Effector memory CD8-positive, alpha-beta T cell (primary cell): ENCODE measurements around the gene AIRE.
"Not testable (repeated sequence)": the region's sequence is repeated elsewhere in the genome, so short reads cannot be mapped to it uniquely, and the experiment has no call there.

Experiments used
- ATAC-seq: fragments of 150-1000 bp; cut with Tn5 transposase; replicated peaks from 2 replicates; pipeline ENCODE4 v1.10.0; 2021; ENCODE audit warnings: mild to moderate bottlenecking, moderate library complexity
- DNase-seq, 3 experiments: peaks; one replicate each; pipeline ENCODE4 v3.0.0; 2021
- H3K27ac Mint-ChIP-seq, 2 donors: one replicate each; pipeline ENCODE4 v1.8.0; 2022; ENCODE audit warnings: mild to moderate bottlenecking in 2 of 2, mixed read lengths in 2 of 2, moderate library complexity in 2 of 2
- H3K27me3 Mint-ChIP-seq, 2 donors: one replicate each; pipeline ENCODE4 v1.8.0; 2022; ENCODE audit warnings: mixed read lengths in 2 of 2
- H3K36me3 Mint-ChIP-seq: one replicate; pipeline ENCODE4 v1.8.0; 2022; ENCODE audit warnings: mild to moderate bottlenecking, moderate library complexity, mixed read lengths; ENCODE audit not compliant: insufficient read depth
- H3K4me1 Mint-ChIP-seq, 2 donors: one replicate each; pipeline ENCODE4 v1.8.0; 2022; ENCODE audit warnings: low read depth in 2 of 2, mixed read lengths in 2 of 2
- H3K4me3 Mint-ChIP-seq, 2 donors: one replicate each; pipeline ENCODE4 v1.8.0; 2022; ENCODE audit warnings: mild to moderate bottlenecking in 2 of 2, mixed read lengths in 2 of 2, moderate library complexity in 2 of 2
- H3K9me3 Mint-ChIP-seq, 2 donors: one replicate each; pipeline ENCODE4 v1.8.0; 2022; ENCODE audit warnings: mixed read lengths in 2 of 2
- total RNA-seq, 9 experiments: gene quantifications; one replicate each; lab custom pipeline; 2026; lab: John Stamatoyannopoulos, UW

The AIRE gene
- 0 to 0.29 (median 0) reads per million in 9 experiments for total RNA-seq

DNA sequence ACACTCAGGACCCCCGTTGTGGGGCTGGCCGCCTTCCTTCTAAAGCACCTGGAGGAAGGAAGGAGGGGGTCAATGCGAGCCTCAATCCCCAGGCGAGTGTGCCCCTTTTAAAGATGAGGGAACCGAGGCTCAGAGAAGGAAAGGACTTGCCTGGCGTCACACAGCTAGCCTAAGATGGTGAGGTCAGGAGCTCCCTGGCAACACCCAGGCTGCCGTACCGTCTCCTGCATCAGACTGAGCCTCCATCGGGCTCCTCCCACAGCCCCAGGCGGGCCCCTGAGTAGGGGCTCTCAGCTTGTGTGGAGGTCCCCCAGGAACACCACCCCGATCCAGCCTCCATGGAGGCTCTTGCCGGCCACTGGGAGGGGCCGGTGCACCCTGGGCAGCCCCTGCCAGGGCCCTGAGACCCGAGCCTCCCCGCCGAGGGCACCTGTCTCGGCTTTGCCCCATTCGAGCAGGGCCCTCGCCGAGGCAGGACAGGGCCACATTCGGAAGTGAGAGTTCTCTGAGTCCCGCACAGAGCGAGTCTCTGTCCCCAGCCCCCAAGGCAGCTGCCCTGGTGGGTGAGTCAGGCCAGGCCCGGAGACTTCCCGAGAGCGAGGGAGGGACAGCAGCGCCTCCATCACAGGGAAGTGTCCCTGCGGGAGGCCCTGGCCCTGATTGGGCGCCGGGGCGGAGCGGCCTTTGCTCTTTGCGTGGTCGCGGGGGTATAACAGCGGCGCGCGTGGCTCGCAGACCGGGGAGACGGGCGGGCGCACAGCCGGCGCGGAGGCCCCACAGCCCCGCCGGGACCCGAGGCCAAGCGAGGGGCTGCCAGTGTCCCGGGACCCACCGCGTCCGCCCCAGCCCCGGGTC, at the start of gene AIRE:
TSS of gene AIRE (plus strand) at position 739 of the 855 bp plus-strand sequence. CDS start 131 bp downstream, outside the sequence.
- ATAC-seq (no peak), DNase-seq (no peak)
- H3K4me1 Mint-ChIP-seq: peaks cover 0 to 7% of the 10 kb centered on the region in 2 donors
- no peak within 1 kb of the TSS for H3K4me3 Mint-ChIP-seq
- H3K36me3 Mint-ChIP-seq: peaks cover under 1% of the 10 kb centered on the region
- H3K9me3 Mint-ChIP-seq: no peaks in the 10 kb centered on the region
- H3K27me3 Mint-ChIP-seq: peaks cover 3 to 26% of the 10 kb centered on the region in 2 donors
- H3K27ac Mint-ChIP-seq: no peak within 1 kb of the TSS

DNA sequence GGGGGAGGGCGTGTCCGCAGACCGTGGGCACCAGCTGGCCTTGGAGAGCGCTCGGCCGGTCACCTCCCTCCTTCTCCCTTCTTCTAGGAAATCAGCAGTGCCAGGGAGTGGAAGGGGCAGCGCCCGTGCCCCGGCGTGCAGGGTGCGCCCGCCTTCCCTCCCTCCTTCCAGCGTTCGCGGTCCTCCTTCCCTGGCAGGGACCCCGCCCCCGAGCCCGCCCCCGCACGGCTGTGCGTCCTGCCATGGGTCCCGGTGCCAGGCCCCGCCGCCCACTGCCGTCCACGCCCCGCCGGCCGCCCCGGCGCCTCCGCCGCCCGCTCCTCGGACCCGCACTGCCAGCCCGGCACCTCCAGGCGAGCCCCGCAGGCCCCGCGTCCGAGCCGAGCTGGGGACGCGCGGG, 45.3 kb upstream of the AIRE start:
- H3K27ac Mint-ChIP-seq, H3K9me3 Mint-ChIP-seq, DNase-seq, H3K4me3 Mint-ChIP-seq, H3K36me3 Mint-ChIP-seq, H3K4me1 Mint-ChIP-seq, H3K27me3 Mint-ChIP-seq, ATAC-seq: not testable (repeated sequence)

DNA sequence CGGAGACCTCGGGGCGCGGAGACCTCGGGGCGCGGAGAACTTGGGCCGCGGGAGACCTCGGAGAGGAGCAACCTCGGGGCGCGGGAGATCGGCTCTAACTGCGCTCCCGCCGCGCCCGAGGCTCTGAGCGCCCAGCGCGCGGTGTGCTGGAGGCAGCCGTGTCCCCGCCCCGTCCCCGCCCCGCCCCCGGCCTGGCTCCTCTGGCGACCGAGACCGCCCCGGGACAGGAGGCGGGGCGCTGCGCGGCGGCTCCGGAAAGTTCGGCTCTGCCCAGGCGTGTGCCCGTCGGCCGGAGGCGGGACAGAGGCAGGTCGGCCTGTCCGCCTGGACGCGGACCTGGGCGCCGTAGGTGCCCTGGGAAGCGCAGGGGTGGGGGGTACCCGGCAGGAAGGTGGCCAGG, 44.8 kb upstream of the AIRE start, which contains the start of gene ICOSLG:
TSS of gene ICOSLG (minus strand) at position 102 of the 400 bp plus-strand sequence. CDS start 126 bp downstream, outside the sequence.
- DNase-seq, H3K27ac Mint-ChIP-seq, H3K4me3 Mint-ChIP-seq, H3K36me3 Mint-ChIP-seq, H3K9me3 Mint-ChIP-seq, H3K27me3 Mint-ChIP-seq, H3K4me1 Mint-ChIP-seq: not testable (repeated sequence)
- ATAC-seq: peak; percentile 43

DNA sequence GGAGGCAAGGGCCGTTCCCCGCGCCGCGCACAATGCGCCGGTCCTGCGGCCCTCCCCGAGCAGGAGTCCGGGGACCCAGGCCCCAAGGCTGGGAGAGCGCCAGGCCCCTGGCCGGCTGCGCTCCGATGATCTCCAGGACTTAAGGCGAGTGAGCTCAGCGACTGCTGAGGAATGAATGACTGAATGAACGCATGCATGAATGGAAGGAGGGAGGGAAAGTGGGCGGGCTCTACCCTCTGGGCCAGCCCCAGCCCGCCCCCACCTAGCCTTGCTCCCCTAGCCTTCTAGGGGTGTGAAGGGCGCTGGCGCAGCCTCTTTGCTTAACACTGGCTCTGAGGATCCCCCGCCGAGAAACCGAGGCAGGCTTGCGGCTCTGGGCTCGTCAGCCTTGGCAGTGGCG, 44.4 kb upstream of the AIRE start:
- H3K4me1 Mint-ChIP-seq, H3K4me3 Mint-ChIP-seq, H3K9me3 Mint-ChIP-seq, DNase-seq, H3K36me3 Mint-ChIP-seq, H3K27me3 Mint-ChIP-seq, H3K27ac Mint-ChIP-seq: not testable (repeated sequence)
- ATAC-seq: peak; percentile 27

DNA sequence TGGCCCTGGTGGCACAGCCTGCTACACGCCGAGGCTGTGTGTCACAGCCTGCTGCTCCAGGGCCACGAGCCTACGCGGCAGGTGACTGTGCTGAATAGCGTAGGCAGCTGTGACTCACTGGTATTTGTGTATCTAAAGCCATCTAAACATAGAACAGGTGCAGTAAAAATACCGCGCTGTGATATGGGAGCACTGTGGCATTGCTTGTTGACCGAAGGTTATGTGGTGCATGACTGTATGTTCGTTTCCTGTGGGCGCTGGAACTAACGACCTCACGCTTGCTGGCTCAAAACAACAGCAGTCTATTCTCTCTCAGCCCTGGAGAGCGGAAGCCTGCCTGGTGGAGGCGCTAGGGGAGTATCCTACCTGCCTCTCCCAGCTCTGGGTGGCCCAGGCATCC, 41.7 kb upstream of the AIRE start:
- ATAC-seq: peak; percentile 83
- not testable (repeated sequence) for H3K36me3 Mint-ChIP-seq, H3K9me3 Mint-ChIP-seq, H3K27me3 Mint-ChIP-seq, H3K4me1 Mint-ChIP-seq, DNase-seq, H3K27ac Mint-ChIP-seq, H3K4me3 Mint-ChIP-seq

DNA sequence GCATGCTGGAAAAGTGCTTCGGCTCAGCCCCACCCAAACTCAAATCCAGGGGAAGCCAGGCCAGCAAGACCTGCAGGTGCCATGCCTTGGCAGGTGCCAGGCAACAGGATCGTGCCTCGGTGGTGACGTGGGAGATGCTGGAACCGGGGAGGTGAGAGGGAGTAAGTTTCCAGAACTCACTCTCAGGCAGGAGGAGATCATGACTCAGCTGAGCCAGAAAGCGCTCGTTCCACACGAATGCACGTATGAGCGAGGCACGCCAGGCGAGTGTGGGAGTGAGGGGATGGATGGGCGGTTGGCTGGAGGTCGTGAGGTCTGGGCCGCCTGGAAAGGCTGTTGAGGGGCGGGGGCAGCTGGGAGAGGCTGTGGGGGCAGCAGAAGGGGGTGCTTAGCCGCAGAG, 37.8 kb upstream of the AIRE start:
- not testable (repeated sequence) for DNase-seq, H3K36me3 Mint-ChIP-seq, H3K27ac Mint-ChIP-seq, ATAC-seq, H3K4me3 Mint-ChIP-seq, H3K27me3 Mint-ChIP-seq, H3K9me3 Mint-ChIP-seq, H3K4me1 Mint-ChIP-seq

DNA sequence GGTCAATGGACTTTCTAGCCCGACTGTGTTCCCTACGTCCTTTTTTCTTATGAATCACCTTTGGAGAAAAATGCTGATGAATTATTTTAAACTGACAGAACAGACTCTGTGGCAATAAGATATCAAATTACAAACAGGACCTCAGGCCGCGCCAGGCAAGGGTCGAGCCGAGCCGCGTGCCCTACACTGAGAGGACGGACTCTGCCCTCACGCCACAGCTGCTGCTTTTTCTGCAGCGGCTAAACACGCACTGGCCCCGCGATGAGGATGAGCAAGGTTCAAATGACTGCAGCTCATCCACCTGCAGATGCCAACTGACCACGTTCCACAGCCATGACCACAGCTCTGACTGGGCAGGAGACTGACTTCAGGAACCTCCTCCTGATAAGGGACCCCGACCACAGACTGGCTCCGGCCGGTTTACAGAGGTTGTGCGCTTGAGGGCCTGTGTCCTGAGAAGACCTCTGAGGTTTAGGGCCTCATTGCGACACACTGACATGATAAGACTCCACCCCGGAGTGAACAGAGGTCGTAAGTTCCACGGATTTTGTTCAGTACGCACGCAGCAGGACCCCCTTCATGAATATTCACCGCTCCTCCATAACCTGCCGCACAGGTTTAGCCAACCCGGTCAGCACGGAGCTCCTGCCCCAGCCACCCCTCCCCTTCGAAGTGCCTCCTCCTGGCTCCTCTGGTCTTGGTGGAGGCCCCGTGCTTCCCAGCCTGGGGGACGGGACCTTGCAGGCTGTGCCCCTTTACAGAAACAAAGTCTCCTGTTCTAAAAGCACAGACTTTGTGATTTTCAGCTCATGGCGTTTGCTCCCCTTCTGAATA, 36.3 kb upstream of the AIRE start:
- not testable (repeated sequence) for H3K36me3 Mint-ChIP-seq, H3K4me1 Mint-ChIP-seq, H3K27ac Mint-ChIP-seq, H3K4me3 Mint-ChIP-seq, ATAC-seq, DNase-seq, H3K27me3 Mint-ChIP-seq, H3K9me3 Mint-ChIP-seq

DNA sequence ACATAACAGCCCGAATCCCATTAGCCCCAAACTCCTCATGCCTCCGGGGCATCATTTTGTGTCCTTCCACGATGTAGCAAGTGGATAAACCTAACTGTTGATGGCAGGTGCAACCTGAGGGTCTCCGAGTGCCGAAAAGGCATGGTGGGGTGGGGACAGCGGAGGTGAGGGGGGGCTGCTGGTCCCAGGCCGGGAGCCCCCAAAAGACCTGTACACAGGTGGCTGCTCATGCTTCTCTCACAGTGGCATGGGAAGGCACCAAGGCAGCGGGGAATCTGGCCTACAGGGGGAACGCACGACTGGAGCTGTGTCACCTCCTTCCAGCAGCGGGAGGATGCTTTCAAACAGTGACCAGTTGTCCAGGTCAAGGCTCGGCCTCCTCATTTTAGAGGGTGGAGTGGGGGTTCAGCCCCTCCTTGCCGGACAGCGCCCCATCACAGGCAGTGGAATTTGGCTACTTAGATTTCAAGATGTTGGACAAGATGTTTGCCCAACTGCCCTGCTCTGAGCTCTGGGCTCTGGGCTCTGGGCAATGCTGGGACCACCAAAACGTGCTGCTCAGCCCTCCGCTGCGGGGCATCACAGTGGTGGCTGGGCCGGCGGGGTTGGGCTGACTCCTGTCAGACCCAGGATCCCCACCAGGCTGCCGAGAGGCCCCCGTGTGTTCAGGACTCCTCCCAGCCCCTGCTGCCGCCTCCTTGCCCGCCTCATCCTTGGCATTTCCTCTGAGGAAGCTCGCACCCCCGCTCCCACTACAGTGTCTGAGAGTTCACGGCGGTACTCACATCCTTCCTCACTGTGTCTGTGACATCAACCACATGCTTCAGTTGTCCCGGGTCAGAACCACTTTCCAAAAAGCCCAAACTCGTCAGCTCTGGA, 31.6 kb upstream of the AIRE start:
- Mint-ChIP-seq H3K4me1 (no peaks in the 10 kb centered on the region), H3K36me3 (no peaks in the 10 kb centered on the region), H3K27ac (peak overlapping the region in 1 of 2 donors; percentile 75), H3K9me3 (no peaks in the 10 kb centered on the region), H3K27me3 (peaks cover 7 to 32% of the 10 kb centered on the region in 2 donors), H3K4me3 (no peak overlapping the region)
- DNase-seq (no peak), ATAC-seq (no peak)

DNA sequence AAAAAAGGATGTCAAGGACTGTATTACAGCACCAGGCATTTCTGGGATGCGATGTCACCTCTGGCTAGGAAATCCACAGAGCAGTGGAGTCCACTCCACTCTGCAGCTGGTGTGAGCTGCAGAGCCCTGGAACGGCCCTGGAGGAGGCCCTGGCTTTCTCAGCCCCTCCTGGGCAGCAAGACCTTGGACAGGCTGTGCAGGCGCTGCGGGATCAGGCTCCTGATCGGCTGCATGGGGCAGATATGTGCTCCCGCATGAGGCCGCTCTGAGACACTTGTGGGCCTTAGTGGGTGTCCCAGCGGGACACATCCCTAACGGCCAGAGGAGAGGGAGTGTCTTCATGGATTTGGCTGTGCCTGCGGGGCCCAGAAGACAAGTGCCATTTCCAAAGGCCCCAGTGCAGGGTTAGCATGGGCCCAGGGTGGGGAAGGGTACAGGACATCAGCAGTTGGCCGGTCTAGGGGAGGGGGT, 30.1 kb upstream of the AIRE start:
- Mint-ChIP-seq H3K9me3 (no peaks in the 10 kb centered on the region), H3K4me3 (no peak overlapping the region), H3K4me1 (no peaks in the 10 kb centered on the region), H3K36me3 (peaks cover 2% of the 10 kb centered on the region), H3K27me3 (peaks cover 7 to 32% of the 10 kb centered on the region in 2 donors), H3K27ac (peak overlapping the region in 1 of 2 donors; percentile 75)
- DNase-seq (no peak), ATAC-seq (no peak)

DNA sequence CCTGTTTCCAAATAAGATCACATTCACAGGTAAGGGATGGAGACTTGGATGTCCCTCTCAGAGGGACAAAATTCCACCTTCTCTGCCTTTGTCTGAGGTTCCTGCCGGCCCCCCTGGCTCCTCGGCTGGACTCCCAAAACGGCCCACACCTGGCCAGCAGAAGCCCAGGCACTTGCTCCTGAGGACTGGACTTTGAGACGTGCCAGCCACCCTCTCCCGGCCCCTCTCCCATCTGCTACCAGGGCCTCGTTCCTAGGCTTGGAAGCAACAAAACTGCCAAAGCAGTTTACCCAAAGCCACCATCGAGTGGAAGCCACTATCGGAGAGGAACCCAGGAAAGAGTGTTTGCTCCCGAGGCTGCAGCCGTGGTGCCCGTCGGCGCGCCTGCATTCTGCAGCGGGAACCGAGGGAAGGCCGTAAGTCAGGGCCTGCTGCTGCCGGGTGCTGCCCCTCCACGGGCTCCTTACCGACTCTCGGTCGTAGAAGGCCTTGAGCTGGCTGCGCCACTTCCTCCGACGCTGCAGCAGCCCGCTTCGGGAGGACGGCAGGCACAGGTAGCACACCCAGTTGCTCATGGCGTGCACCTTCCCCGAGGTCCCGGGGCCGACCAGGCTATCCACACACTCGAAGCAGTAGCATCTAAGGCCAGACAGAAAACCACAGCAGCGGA, 27.5 kb upstream of the AIRE start:
- ATAC-seq (no peak), DNase-seq (no peak)
- peaks cover 2% of the 10 kb centered on the region for H3K36me3 Mint-ChIP-seq
- no peaks in the 10 kb centered on the region for H3K9me3 Mint-ChIP-seq
- H3K27ac Mint-ChIP-seq: no peak overlapping the region
- no peaks in the 10 kb centered on the region for H3K4me1 Mint-ChIP-seq
- H3K4me3 Mint-ChIP-seq: no peak overlapping the region
- peaks cover 7 to 32% of the 10 kb centered on the region in 2 donors for H3K27me3 Mint-ChIP-seq

DNA sequence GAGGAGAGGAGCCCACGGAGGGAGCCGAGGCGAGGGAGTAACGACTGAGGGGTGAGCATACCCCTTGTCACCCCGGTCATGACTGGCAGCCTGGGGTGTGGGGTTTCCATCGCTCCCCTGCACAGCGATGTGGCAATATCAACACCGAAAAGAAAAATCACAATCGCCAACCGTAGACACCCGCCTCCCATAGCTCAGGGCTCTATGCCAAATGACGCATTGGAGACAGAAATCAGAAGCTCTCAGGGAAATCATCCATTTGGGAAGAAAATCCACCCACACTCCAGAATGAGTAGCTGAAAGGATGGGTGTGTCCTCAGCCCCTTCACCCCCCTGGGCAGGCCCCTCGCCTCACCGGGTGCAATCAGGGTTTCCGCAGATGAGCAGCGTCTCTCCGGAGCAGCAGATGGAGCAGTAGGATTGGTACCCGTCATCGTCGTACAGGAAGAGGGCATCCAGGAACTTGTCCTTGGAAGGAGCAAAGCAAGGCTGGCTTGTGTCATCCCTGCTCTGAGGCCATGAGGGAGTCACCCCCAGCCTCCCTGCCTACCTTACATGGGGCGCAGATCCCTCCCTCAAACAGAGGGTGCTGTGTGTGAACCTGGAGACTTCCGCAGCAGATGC, 26.5 kb upstream of the AIRE start:
- no peak for ATAC-seq
- Mint-ChIP-seq H3K36me3 (peaks cover 2% of the 10 kb centered on the region), H3K27me3 (peaks cover 0 to 25% of the 10 kb centered on the region in 2 donors), H3K4me1 (no peaks in the 10 kb centered on the region), H3K9me3 (no peaks in the 10 kb centered on the region), H3K27ac (no peak overlapping the region), H3K4me3 (no peak overlapping the region)
- no peak for DNase-seq

DNA sequence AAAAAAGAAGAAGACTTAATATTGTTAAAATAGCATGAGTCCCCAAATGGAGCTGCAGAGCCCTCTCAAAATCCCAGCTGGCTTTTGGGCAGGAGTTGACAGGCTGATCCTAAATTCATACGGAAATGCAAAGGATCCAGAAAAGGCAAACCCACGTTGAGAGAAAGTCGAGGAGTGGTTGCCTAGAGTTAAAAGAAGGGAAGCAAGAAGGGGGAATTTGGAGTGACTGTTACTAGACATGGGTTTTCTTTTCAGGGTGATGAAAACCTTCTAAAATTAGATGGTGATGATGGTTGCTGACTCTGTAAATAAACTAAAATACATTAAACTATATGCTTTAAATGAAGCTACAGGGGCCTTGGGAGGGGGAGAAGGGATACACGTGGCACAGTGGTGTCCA, 25.6 kb upstream of the AIRE start:
- Mint-ChIP-seq H3K27ac (no peak overlapping the region), H3K4me1 (no peaks in the 10 kb centered on the region), H3K9me3 (no peaks in the 10 kb centered on the region), H3K36me3 (peaks cover 2% of the 10 kb centered on the region), H3K27me3 (peaks cover 0 to 16% of the 10 kb centered on the region in 2 donors), H3K4me3 (no peak overlapping the region)
- ATAC-seq: no peak
- DNase-seq: no peak
